Measurements from ENCODE around the gene MEIS2. TPM values are rescaled to one million over a fixed set of nuclear protein-coding genes. Genes with fewer than 3 reads are reported as not detected.

MEIS2 gene
- total and polyA plus RNA-seq, 2 of the 13 experiments (the other 11 are each of a cell fraction or from before 2014, with no cell fraction given), result 10.7 to 12.4 TPM

GRCh38 chr15:37095770-37096557, 4.4 kb downstream of the MEIS2 start:
- Histone ChIP-seq H4K20me1 (ENCODE audit: insufficient read depth, low read length) (no peaks in the 10 kb centered on the region), H3K36me3 (replicated peaks in 1 of 2; ENCODE audit: control insufficient read depth in 1 of 2, insufficient read depth in 2 of 2, low read length in 2 of 2) (peaks cover 0 to 14% of the 10 kb centered on the region in 2 experiments; a peak in 2 of 5 replicates), H3K4me1 (ENCODE audit: insufficient read depth, low read length) (peaks cover 32% of the 10 kb centered on the region), H3K27ac (ENCODE audit: extremely low read length, insufficient read depth, low read length) (no peak overlapping the region), H2AFZ (ENCODE audit: low read length) (no peak overlapping the region), H3K79me2 (ENCODE audit: insufficient read depth, low read length) (peaks cover 6% of the 10 kb centered on the region), H3K4me2 (ENCODE audit: low read depth, low read length) (no peak overlapping the region), H3K9me3 (ENCODE audit: low read length) (no peaks in the 10 kb centered on the region), H3K9ac (ENCODE audit: insufficient read depth, low read depth, low read length) (no peak overlapping the region), H3K4me3 (replicated peaks in 1 of 3; ENCODE audit: insufficient read depth in 1 of 3, low read depth in 2 of 3, low read length in 3 of 3) (no peak overlapping the region), H3K27me3 (ENCODE audit: control insufficient read depth in 1 of 2, insufficient read depth in 2 of 2, low read length in 2 of 2) (no peaks in the 10 kb centered on the region; a peak in 1 of 5 replicates)
- ChIA-PET CTCF (ENCODE audit: low intra/inter-chr PET ratio, low total read pairs) (no interaction called here), POLR2A (no interaction called here)
- TF ChIP-seq BRF2 (CRISPR knock-in tag; IDR thresholded peaks at IDR 0.05) (no peak), ZNF672 (CRISPR knock-in tag; IDR thresholded peaks at IDR 0.05) (no peak), PHF20 (CRISPR knock-in tag; IDR thresholded peaks at IDR 0.05) (no peak), MIXL1 (CRISPR knock-in tag; IDR thresholded peaks at IDR 0.05) (no peak), DNMT3B (CRISPR knock-in tag; conservative IDR thresholded peaks at IDR 0.05) (no peak), MED8 (CRISPR knock-in tag; IDR thresholded peaks at IDR 0.05; ENCODE audit: insufficient replicate concordance) (no peak), RNF2 (conservative IDR thresholded peaks at IDR 0.05; ENCODE audit: low read depth) (no peak)
- DNase-seq (ENCODE audit: low spot score) (no peak), ATAC-seq (no peak), FAIRE-seq (no peak)
- intact Hi-C loops (cut with micrococcal nuclease; ENCODE audit: unreplicated experiment) (no loop called here), in situ Hi-C loops (cut with HindIII; ENCODE audit: extremely low pct_ligation_motif_present, low pct_unique_long_range_greater_than_20kb) (loop anchor here (10.0 kb wide), 1 partner anchor 51 kb away; no protein-coding TSS in a partner anchor)
- WGBS (ENCODE audit: low lambda C conversion rate), result 95% methylated on average over 30 of the region's 32 CpGs
- no TSS peak for BruUV-seq (replicated peaks)

All from HepG2 (cell line).